ENCODE measurements around the gene SMYD1. TPM values are rescaled to one million over a fixed set of nuclear protein-coding genes. Genes with fewer than 3 reads are reported as not detected.

The SMYD1 gene
- total and polyA plus RNA-seq, 3 donors from 2014 or later = 1.5 to 3.1 (median 2.4) TPM

DNA sequence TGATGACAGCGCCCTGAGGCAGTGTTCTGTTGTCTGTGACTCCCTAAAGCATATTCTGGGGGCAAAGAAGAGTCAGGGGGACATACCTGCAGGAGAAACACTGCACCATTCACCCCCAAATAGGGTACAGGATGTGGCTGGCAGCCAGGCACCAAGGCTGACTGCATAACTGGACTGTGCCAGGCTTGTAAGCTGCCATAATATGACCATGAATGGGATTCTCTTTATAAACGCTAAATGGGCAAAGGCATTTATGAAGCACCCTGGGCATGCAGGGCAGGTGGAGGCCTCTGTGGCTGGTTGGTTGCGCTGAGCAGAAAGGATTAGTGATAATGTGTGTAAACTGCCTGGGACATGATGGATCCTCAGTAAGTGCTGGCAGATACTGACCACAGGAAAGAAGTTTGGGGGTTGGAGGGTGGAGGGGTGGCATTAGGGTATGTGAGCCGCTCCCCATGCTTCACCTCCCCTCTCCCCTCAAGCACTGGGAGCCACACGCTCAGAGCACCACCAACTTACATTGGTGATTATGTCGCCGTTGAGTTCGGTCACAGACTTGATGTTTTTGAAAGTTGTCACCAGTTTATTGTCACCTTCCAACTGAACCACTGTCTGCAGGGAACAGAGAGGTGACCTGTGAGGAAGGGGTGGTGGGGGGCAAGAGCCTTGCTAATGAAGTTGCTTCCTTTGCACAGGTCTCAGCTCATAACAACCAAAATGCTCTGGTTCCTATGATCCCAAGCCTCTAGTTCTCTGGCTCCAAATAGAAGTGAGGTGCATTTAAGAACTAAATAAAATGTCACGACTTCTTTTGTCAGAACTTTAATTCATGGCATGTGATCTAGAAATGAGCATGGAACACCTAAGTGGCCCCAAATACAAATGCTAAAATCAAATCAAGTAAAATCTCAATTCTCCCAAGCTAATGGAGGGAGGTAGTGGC is 56.6 kb downstream of the SMYD1 start:
- Histone ChIP-seq H3K27me3 (no peaks in the 10 kb centered on the region), H3K4me1 (no peaks in the 10 kb centered on the region), H3K9me3 (no peaks in the 10 kb centered on the region), H3K27ac (no peak overlapping the region), H3K4me3 (no peak overlapping the region), H3K36me3 (ENCODE audit: low read depth, missing control alignments) (no peaks in the 10 kb centered on the region)
- WGBS, 2 donors = 87 to 94% methylated on average over 7 to 9 of the region's 9 CpGs
- intact Hi-C loops (cut with DNase I; ENCODE audit: low total_unique reads) = no loop called here
- TF ChIP-seq POLR2A (IDR thresholded peaks at IDR 0.05) = no peak
- TF ChIP-seq, protein P1, sequence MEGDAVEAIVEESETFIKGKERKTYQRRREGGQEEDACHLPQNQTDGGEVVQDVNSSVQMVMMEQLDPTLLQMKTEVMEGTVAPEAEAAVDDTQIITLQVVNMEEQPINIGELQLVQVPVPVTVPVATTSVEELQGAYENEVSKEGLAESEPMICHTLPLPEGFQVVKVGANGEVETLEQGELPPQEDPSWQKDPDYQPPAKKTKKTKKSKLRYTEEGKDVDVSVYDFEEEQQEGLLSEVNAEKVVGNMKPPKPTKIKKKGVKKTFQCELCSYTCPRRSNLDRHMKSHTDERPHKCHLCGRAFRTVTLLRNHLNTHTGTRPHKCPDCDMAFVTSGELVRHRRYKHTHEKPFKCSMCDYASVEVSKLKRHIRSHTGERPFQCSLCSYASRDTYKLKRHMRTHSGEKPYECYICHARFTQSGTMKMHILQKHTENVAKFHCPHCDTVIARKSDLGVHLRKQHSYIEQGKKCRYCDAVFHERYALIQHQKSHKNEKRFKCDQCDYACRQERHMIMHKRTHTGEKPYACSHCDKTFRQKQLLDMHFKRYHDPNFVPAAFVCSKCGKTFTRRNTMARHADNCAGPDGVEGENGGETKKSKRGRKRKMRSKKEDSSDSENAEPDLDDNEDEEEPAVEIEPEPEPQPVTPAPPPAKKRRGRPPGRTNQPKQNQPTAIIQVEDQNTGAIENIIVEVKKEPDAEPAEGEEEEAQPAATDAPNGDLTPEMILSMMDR (IDR thresholded peaks at IDR 0.05) = no peak
- DNase-seq = no peak

DNA sequence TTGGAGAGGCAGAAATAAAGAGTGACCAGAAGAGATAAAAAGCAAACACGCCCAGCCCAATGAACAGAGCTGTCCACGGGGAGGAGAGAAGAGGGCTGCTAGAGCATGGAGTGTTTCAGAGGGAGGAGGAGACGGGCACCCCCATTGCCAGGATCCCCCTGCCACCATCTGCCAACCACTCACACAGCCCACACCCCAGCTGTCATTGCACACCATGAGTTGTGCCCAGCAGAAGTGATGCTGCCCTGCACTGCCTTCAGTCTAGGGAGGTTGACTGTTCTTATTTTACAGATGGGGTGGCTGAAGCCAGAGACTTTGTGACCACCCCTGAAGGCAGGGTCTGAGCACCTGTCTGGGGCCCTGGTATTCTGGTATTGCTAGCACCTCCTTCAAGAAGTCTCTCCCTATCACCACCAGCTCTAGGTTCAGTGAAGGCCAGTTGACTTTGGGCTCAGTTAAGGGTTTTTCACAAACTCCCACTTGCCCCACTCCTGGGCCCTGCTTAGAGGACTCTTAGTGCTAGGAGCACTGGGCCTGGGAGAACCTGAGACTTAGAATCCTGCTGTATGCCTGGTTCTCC is 57.8 kb downstream of the SMYD1 start:
- no peak for DNase-seq

DNA sequence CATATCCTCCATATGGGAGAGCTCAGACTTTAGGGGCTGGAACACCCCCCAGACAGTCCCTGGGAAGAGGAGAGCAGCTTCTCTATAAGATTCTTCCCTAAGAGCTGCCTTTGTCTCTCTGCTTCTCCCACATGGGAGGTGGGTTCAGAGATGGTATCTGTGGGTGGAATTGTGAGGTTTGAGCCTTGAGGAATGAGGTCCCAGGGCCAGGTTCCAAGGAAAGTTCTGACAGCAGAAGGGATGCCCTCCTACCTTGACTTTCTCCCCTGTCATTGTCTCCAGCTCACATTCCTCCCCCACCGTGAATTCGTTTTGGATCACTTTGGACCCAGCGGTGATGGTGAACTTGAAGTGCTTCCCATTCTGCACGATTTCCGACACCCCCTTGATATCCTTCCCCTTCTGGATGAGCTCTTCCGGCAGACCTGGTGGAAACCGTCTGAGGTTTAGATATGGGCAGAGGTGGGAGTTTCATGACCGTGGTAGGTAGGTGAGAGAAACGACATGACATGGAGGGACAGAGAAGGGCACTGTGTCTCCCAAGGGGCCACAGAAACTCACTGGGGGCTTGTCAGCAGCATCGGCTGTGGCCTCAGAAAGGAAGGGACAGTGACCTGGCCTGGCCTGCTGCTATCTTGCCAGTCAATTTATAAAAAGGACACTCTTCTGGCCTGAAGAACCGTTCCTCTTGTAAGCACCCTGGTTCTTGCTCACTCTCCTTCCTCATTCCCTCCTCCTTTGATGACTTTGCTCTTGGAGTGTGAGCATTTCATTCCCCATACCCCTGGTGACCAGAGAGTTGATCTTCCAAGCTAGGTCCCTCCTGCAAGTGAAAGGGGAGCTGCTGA is 58.5 kb downstream of the SMYD1 start:
- no peaks in the 10 kb centered on the region for H3K27me3 ChIP-seq
- no peaks in the 10 kb centered on the region for H3K4me1 ChIP-seq
- DNase-seq = no peak
- H3K4me3 ChIP-seq = no peak overlapping the region
- TF ChIP-seq, protein P1 (IDR thresholded peaks at IDR 0.05) = no peak
- no peak for TF ChIP-seq POLR2A (IDR thresholded peaks at IDR 0.05)
- H3K27ac ChIP-seq = no peak overlapping the region
- intact Hi-C loops (cut with DNase I; ENCODE audit: low total_unique reads) = no loop called here
- WGBS, 2 donors = 88 to 89% methylated on average over 11 of the region's 11 CpGs
- no peaks in the 10 kb centered on the region for H3K9me3 ChIP-seq
- no peaks in the 10 kb centered on the region for H3K36me3 ChIP-seq (ENCODE audit: low read depth, missing control alignments)

More for the DNA sequence above, 57.8 kb downstream of the SMYD1 start:
- TF ChIP-seq, protein P1 (IDR thresholded peaks at IDR 0.05) = no peak
- no peak for TF ChIP-seq POLR2A (IDR thresholded peaks at IDR 0.05)
- no peaks in the 10 kb centered on the region for H3K4me1 ChIP-seq
- H3K27me3 ChIP-seq = no peaks in the 10 kb centered on the region
- intact Hi-C loops (cut with DNase I; ENCODE audit: low total_unique reads) = no loop called here
- WGBS, 2 donors = 84 to 93% methylated on average over 3 of the region's 3 CpGs
- H3K9me3 ChIP-seq = no peaks in the 10 kb centered on the region
- H3K27ac ChIP-seq = no peak overlapping the region
- H3K4me3 ChIP-seq = no peak overlapping the region
- no peaks in the 10 kb centered on the region for H3K36me3 ChIP-seq (ENCODE audit: low read depth, missing control alignments)

DNA sequence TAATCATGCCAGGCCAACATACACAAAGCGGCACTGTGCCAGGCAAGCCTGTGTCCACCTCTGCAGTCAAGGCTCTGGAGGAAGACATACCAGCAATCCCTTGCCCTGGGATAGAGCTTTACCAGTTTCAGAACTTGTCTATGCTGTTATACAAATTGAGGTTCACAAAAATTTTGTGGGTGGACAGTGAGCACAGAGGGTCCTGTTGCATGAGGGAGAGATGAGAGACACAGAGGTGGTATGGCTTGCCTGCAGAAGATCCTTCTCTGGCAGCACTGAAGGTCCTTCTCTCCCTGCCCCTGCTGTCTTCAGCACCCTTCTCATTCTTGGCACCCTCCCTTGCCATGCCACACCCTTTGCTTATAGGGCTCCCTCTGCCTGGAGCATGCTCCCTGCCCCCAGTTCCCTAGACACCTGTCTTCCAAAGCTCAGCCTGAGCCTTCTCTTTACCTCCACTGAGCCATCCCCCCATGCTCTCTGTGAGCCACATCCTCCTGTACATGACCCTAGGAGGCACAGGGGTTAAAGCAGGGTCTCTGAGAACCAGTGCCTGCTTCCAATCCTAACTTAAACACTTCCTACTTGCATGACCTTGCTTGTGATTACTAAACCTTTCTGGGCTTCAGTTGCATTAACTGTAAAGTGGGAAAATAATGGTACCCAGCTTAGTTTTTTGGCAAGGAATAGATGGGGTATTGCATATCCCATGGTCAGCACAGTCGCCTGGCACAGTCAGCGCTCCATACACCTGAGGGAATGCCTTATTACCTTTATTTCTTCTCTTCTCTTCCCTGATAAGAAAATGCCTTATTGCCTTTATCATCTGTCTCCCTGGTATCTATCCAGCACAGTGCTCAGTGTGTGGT is 59.4 kb downstream of the SMYD1 start:
- intact Hi-C loops (cut with DNase I; ENCODE audit: low total_unique reads) = no loop called here
- WGBS, 2 donors = 89 to 100% methylated on average over 3 of the region's 3 CpGs
- no peak overlapping the region for H3K27ac ChIP-seq
- no peaks in the 10 kb centered on the region for H3K27me3 ChIP-seq
- H3K9me3 ChIP-seq = no peaks in the 10 kb centered on the region
- no peaks in the 10 kb centered on the region for H3K36me3 ChIP-seq (ENCODE audit: low read depth, missing control alignments)
- TF ChIP-seq, protein P1 (IDR thresholded peaks at IDR 0.05) = no peak
- no peak for TF ChIP-seq POLR2A (IDR thresholded peaks at IDR 0.05)
- DNase-seq = no peak
- H3K4me1 ChIP-seq = no peaks in the 10 kb centered on the region
- H3K4me3 ChIP-seq = no peak overlapping the region
